GM18507 (cell line): ENCODE data around the gene SCGB1D4.
"Not testable (repeated sequence)": the region's sequence is repeated elsewhere in the genome, so short reads cannot be mapped to it uniquely, and the experiment has no call there.

Experiments
- DNase-seq: peaks from one replicate; pipeline ENCODE4 v3.0.0; 2011; ENCODE audit warnings: low read depth; ENCODE audit not compliant: insufficient read length; ENCODE audit errors: extremely low spot score
- FAIRE-seq: peaks from 2 replicates; lab custom pipeline; 2011; peaks lifted over from hg19 to GRCh38; lab: Jason Lieb, UNC

Gene SCGB1D4, protein sequence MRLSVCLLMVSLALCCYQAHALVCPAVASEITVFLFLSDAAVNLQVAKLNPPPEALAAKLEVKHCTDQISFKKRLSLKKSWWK

DNA sequence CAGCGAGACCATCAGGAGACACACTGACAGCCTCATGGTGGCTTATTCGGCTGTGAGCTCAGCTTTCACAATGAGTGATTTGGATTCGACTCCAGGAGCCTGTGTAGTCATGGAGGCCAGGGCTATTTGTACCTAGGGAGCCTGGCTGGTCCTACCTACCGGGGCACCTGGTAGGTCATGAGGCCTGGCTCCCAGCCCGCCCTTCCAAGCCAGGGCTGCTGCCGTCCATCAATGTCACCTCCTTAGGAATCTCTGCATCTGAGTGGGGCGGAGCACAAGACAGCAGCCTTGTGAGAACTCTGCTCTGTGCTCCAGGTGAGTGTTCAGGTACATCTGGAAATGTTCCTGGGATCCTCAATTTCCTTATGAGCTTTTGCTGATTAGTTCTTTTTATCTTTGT, at the start of gene SCGB1D4:
Gene SCGB1D4, minus strand, starts transcription at position 101 of the 400 bp plus-strand sequence. Its CDS starts 65 bp downstream, at position 36.
- DNase-seq, result no peak
- FAIRE-seq, result no peak

DNA sequence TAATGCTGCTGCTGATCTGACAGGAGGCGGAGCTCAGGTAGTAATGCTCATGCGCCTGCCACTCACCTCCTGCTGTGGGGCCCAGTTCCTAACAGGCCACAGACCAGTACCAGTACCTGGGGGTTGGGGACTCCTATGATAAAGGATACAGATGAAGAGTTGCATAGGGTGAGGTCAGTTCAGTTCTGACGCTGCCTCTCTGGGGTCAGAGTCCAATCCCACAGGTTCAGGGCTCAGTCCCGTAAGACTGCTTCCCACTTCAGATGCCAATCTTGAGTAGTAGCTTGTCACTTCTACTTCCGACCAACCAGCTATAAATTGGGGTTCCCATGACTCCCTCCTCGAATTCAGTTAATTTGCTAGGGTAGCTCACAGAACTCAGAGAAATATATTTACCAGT, 47.0 kb upstream of the SCGB1D4 start:
- FAIRE-seq, result no peak
- DNase-seq, result no peak

DNA sequence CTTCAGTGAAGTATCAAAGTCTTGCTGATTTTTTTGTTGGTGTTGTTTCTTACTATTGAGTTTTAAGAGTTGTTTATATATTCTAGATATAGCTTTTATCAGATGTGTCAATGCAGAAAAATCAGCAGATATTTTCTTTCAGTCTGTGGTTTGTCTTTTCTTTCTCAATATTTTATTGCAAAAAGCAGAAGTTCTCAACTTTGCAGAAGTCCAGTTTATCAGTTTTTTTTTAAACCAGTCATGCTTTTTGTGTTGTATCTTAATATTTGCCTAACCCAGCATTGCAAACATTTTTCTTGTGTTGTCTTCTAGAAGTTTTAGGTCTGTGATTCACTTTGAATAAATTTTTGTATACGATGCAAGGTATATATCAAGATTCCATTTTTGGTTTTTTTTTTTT, 45.3 kb upstream of the SCGB1D4 start:
- FAIRE-seq (no peak), DNase-seq (no peak)

DNA sequence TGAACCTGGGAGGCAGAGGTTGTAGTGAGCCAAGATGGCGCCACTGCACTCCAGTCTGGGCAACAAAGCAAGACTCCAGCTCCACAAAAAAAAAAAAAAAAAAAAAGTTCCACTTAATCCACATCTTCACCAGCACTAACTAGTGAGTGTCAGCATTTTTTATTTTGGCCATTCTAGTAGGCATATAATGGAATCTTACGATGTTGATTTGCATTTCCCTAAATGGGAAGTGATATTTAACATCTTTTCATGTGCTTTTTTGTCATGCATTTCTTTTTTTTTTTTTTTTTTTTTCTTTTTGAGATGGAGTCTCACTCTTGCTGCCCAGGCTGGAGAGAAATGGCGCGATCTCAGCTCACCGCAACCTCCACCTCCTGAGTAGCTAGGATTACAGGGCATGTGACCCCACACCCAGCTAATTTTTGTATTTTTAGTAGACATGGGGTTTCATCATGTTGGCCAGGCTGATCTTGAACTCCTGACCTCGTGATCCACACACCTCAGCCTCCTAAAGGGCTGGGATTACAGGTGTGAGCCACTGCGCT, 44.8 kb upstream of the SCGB1D4 start:
- not testable (repeated sequence) for FAIRE-seq, DNase-seq

DNA sequence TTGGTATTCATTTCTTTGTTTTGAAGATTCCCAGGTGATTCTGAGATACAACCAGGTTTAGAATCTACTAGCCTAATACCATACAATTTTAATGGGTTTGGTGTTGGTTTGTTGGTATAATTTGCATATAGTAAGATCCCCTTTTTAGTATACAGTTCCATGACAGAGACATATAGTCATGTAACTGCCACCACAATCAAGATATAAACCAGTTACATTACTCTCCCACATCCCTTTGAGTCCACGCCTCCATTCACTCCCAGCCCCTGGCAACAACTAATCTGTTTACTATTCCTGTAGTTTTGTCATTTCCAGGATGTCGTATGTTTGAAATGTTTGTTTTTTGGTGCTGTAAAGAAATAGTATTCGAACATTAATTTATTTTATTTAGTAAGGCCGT, 42.7 kb upstream of the SCGB1D4 start:
- no peak for FAIRE-seq
- no peak for DNase-seq

DNA sequence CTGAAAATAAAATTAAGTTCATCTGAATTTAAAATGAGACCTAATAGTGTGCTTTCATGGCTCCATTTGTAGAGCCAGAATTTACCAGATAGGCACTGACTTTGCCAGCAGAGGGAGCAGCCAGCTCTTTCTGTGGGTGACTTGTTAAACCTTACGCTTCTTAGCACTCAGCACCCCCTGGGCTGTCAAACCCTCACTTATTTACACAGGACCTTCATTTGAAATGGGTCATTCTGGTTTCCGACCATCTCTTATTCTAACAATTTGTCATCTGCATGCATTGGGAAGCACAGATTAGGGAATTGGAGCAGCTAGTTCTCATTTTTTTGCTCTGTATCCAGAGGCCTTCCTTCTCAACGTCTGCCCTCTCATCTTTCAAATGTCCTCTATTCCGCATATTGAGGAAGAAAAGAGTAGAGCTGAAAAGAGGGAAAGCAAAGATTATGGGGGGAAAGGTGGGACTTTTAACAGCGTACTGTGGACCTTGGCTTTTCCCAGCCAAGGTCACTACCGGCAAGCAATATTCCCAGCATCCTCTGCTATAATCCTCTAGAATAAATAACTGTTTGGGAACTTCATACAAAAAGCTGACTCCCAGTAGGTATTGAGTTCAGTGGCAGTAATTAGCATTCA, 41.5 kb upstream of the SCGB1D4 start:
- FAIRE-seq (no peak), DNase-seq (no peak)

DNA sequence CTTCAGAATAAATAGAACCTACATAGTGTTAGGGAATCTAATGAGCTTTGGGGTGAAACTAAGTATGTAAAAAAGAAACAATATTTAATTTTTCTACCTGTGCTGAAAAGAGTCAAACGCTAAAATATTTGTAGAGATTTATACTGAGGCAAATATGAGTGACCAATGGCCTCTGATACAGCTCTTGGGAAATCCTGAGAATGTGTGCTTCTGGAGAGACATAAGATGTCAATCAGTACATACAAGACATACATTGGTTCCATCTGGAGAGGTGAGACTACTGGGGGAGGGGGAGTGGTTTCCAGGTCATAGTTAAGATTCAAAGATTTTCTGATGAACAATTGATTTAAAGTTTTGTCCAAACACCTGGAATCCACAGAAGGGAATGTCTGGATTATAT, 39.3 kb upstream of the SCGB1D4 start:
- no peak for DNase-seq
- FAIRE-seq, result no peak

DNA sequence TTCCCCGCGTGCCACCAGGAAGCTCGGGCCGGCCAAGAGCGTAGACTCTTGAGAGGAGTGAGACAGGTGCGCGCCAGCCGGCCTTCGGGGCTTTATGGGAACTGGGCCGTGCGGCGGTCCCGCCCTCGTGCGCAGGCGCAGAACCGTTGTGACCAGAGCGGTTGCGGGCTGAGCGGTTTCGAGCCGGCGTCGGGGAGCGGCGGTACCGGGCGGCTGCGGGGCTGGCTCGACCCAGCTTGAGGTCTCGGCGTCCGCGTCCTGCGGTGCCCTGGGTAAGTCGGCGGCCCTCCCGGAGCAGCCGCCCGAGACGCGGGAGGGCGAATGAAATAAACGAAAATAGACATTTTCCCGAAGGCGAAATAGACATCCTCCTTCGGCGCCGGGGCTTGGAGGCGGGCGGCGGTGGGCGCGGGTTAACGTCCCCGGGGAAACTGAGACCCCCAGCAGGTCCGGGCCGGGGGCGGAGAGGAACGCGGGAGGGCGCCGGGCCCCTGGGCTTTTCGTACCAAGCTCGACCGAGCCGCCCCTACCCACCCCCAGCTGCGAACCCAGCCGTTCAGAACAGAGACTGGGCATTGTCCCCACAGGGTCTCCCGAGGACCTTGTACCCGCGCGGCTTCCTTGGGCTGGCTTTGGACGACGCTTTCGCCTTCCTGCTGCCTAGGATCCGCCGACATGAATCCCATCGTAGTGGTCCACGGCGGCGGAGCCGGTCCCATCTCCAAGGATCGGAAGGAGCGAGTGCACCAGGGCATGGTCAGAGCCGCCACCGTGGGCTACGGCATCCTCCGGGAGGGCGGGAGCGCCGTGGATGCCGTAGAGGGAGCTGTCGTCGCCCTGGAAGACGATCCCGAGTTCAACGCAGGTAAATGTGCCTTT, 38.7 kb upstream of the SCGB1D4 start, which contains the start of gene ASRGL1:
Gene ASRGL1, plus strand, starts transcription at position 146 of the 879 bp plus-strand sequence. Its CDS starts 530 bp downstream, at position 676.
- DNase-seq, result peak; percentile 58
- FAIRE-seq, result peak; percentile 5

DNA sequence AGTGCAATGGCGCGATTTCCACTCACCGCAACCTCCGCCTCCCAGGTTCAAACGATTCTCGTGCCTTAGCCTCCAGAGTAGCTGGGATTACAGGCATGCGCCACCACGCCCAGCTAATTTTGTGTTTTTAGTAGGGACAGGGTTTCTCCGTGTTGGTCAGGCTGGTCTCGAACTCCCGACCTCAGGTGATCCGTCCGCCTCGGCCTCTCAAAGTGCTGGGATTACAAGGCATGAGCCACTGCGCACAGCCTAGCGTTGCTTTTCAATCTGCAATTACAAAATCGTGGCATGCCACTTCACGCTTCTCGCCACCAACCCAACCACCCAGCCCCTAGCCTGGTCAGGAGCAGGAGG, 38.1 kb upstream of the SCGB1D4 start:
- FAIRE-seq, result not testable (repeated sequence)

DNA sequence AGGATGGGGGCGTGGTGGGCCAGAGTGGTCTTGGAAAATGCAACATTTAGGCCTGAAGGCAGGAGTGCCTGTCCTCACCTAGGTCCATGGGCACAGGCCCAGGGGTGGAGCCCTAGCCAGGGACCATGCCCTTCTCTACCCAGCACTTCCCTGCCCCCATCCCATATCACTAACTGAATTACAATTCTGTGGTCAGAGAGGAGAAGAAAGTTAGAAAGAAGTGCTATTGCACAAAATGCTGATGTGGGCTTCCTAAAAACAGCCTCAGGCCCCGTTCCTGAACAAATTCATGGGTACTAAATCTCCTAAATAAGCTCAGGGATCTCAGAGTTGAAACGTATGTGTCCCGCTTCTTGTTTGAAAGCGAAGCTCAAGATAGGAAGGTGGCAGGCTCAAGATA, 34.9 kb upstream of the SCGB1D4 start:
- no peak for FAIRE-seq

More for the DNA sequence above, 38.1 kb upstream of the SCGB1D4 start:
- not testable (repeated sequence) for DNase-seq

DNA sequence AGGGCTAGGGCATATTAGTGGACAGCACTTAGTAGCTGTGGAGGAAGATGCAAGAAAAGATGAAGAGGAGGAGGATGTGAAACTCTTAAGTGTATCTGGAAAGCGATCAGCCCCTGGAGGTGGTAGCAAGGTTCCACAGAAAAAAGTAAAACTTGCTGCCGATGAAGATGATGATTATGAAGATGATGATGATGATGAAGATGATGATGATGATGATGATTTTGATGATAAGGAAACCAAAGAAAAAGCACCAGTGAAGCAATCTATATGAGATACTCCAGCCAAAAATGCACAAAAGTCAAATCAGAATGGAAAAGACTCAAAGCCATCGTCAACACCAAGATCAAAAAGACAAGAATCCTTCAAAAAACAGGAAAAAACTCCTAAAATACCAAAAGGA, 32.4 kb upstream of the SCGB1D4 start:
- not testable (repeated sequence) for DNase-seq, FAIRE-seq

More for the DNA sequence above, 34.9 kb upstream of the SCGB1D4 start:
- DNase-seq, result no peak

DNA sequence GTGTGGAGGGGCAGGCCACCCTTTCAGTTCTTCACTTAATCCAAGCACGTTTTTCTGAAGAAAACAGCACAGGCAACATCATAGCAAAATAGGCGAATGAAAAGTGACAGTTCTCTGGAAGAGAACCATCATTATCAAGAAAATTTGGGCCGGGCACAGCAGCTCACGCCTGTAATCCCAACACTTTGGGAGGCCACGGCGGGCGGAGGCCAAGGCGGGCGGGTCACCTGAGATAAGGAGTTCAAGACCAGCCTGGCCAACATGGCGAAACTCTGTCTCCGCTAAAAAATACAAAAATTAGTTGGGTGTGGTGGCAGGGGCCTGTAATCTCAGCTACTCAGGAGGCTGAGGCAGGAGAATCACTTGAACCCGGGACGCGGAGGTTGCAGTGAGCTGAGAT, 28.7 kb upstream of the SCGB1D4 start:
- not testable (repeated sequence) for FAIRE-seq, DNase-seq

DNA sequence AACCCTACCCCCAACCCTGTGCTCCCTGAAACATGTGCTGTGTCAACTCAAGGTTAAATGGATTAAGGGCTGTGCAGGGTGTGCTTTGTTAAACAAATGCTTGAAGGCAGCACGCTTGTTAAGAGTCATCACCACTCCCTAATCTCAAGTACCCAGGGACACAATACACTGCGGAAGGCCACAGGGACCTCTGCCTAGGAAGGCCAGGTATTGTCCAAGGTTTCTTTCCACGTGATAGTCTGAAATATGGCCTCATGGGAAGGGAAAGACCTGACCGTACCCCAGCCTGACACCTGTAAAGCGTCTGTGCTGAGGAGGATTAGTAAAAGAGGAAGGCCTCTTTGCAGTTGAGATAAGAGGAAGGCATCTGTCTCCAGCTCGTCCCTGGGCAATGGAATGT, 27.8 kb upstream of the SCGB1D4 start:
- not testable (repeated sequence) for FAIRE-seq, DNase-seq

DNA sequence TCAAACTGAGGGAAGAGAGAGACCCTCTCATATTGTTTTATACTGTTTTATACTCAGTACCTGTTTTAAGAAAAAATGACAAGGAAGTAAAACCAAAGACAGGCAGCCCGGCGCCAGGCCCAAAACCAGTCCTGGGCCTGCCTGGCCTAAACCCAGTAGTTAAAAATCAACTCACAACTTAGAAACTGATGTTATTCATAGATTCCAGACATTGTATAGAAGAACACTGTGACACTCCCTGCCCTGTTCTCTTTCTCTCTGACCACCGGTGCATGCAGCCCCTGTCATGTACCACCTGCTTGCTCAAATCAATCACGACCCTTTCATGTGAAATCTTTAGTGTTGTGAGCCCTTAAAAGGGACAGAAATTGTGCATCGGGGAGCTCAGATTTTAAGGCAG, 26.9 kb upstream of the SCGB1D4 start:
- not testable (repeated sequence) for FAIRE-seq, DNase-seq

DNA sequence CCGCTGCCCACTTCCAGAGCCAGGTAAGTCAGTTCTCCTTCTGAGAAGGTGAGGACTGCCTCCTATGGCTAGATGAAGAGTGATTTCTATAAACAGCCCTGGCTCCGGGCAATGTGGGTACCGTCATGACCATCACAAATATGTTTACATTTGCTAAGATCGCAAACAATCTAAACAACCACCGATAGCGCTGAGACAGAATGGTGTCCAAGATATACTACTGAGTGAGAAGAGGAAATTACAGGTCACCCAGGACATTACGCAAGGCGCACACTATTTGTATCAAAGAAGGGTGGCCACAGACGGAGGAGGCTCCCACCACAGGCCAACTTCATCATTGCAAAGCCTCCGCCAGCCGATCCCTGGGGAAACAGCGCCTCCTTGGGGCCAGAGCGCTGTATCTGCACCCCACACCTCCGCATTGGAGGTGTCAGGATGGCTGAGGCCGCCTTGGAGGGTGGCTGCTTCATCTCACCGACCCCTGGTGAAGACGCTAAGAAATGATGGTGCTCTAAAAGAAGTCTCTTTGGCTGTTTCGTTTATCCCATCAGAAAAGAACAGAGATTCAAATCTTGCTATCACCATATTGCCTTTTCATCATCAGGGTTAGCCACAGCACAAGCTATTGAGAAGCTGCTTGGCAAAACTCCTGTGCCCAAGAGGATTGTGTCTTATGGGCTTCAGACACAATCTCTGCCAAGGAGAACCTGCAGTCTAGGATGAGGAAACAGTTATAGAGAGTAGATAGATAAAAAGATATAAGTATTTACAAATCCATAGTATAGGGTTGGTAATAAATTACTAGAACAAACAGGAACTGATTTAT, 26.1 kb upstream of the SCGB1D4 start:
- no peak for FAIRE-seq
- DNase-seq, result peak; percentile 23

DNA sequence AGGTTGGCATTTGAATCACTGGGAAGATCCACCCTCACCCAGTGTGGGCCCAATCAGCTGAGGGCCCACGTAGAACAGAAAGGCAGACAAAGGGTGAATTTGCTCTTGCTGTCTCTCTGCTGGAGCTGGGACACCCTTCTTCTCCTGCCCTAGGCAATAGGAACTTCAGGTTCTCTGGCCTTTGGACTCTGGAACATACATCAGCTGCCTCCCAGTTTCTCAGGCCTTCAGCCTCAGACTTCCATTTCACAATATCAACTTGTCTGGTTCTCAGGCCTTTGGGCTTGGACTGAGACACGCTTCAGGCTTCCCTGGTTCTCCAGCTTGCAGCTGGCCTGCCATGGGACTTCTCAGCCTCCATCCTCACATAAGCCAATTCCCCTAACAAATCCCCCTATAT, 23.6 kb upstream of the SCGB1D4 start:
- no peak for DNase-seq
- no peak for FAIRE-seq

DNA sequence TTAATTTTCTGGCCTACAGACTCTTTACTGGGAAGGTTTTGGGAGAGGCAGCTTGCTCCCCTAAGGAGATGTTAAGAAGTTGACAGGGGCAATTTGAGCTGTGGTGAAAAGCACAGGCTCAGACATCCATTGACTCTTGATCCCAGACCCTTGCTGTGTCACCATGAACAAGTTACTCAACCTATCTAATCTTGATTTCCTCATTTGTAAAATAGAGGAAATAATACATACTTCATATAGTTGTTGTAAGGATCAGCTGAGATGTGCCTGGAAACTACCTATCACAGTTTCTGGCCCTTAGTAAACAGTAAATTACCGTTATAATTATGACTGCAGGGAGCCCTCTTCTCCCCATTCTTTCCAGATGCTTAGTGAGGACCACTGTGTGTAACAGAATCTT, 16.6 kb upstream of the SCGB1D4 start:
- DNase-seq, result no peak
- no peak for FAIRE-seq

DNA sequence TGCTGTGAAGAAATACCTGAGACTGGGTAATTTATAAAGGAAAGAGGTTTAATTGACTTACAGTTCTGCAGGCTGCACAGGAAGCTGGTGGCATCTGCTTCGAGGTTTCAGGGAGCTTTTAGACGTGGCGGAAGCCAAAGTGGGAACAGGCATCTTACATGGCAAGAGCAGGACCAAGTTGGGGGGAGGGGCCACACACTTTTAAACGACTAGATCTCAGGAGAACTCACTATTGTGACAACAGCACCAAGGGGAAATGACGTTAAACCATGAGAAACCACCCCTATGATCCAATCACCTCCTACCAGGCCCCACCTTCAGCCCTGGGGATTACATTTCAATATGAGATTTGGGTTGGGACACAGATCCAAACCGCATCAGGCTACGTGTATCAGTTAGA, 11.1 kb upstream of the SCGB1D4 start:
- no peak for DNase-seq
- no peak for FAIRE-seq

DNA sequence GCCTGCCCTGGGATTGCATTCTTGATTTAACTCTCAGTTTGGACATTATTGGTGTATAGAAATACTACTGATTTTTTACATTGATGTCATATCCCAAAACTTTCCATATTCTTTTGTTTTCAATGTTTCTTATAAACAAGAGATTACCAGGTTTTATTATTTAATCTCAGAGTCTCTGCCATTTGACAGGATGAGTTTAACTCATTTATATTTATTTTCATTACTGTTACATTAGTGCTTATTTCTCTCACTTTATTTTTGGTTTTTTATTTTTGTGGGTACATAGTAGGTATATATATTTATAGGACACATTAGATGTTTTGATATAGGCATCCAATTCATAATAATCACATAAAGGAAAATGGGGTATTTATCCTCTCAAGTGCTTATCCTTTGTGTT, 9.1 kb upstream of the SCGB1D4 start:
- no peak for DNase-seq
- FAIRE-seq, result no peak
